Measurements from ENCODE around the gene MNAT1.
A peak's percentile ranks its signal among the peaks of the same experiment; 100 is the strongest.

Gene MNAT1

DNA sequence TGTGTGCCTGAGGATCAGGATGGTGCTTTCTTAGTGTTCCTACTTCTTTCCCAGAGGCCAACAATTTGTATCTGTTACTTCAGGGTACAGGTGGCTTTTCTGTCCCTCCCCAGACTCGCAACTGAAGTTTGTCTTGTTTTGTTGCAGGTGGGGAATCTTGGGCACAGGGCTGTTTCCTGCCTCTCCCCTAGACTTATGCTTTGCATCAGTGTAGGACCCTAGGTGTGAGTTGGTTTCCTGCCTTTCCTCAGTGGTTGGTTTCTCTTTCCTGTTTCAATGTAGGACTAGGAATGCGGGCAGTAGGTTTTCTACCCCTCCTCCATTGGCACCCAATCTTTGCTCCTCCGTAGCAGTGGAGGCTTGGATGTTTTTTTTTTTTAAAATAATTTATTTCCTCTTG is 159.3 kb downstream of the MNAT1 start:
- Histone ChIP-seq H3K27me3 (ENCODE audit: insufficient read depth, low read length, poor library complexity) (no peaks in the 10 kb centered on the region), H3K9me3 (ENCODE audit: insufficient read depth, low read length, severe bottlenecking) (no peaks in the 10 kb centered on the region), H3K4me1 (ENCODE audit: insufficient read depth, low read length) (peaks cover 22% of the 10 kb centered on the region), H3K9ac (ENCODE audit: low read depth, low read length) (peak overlapping the region; percentile 31; the same call in 1 of the 2 replicates), H2AFZ (ENCODE audit: low read depth, low read length) (peak overlapping the region; percentile 14; the same call in 1 of the 2 replicates), H4K20me1 (ENCODE audit: insufficient read depth, low read length) (no peaks in the 10 kb centered on the region), H3K36me3 (ENCODE audit: insufficient read depth, low read length) (no peaks in the 10 kb centered on the region), H3K4me2 (ENCODE audit: insufficient read depth, low read length) (peak overlapping the region; percentile 51), H3K27ac (ENCODE audit: low read length) (peak overlapping the region; percentile 75), H3K79me2 (ENCODE audit: insufficient read depth, low read length) (peaks cover 3% of the 10 kb centered on the region; the same call in 1 of the 2 replicates), H3K4me3 (ENCODE audit: low read depth in 1 of 2, low read length in 2 of 2) (peak overlapping the region in 1 of 2 experiments; percentile 10; a peak in 1 of 4 replicates)
- ATAC-seq (ENCODE audit: insufficient read depth, low read depth) (peak; percentile 98), DNase-seq (peak; percentile 67)
- TF ChIP-seq EZH2 (IDR thresholded peaks at IDR 0.05; ENCODE audit: borderline replicate concordance, low read depth, low read length, severe bottlenecking) = no peak
- TF ChIP-seq, protein P1, sequence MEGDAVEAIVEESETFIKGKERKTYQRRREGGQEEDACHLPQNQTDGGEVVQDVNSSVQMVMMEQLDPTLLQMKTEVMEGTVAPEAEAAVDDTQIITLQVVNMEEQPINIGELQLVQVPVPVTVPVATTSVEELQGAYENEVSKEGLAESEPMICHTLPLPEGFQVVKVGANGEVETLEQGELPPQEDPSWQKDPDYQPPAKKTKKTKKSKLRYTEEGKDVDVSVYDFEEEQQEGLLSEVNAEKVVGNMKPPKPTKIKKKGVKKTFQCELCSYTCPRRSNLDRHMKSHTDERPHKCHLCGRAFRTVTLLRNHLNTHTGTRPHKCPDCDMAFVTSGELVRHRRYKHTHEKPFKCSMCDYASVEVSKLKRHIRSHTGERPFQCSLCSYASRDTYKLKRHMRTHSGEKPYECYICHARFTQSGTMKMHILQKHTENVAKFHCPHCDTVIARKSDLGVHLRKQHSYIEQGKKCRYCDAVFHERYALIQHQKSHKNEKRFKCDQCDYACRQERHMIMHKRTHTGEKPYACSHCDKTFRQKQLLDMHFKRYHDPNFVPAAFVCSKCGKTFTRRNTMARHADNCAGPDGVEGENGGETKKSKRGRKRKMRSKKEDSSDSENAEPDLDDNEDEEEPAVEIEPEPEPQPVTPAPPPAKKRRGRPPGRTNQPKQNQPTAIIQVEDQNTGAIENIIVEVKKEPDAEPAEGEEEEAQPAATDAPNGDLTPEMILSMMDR (IDR thresholded peaks at IDR 0.05; ENCODE audit: borderline replicate concordance, extremely low read depth, low read length, poor library complexity, severe bottlenecking) = no peak

DNA sequence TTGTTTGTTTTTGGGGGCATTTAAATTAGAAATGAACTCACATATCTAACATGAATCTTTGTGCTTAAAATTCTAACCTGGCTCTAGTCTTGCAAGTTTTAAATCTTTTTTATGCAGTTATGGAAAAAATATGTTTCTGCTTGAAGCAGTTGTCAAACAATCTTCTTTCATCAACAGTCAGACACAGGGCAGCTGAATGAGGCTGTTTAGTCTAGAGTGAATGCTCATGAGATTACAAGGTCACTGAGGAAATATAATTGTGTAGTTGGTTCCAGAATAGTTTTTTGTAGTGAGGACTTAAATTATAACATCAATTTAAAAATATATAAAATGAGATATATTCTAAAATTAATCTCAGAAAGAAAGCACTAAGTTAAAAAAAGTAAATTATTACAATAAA is 169.8 kb downstream of the MNAT1 start:
- no peaks in the 10 kb centered on the region for H3K27me3 ChIP-seq (ENCODE audit: insufficient read depth, low read length, poor library complexity)
- no peak for DNase-seq

DNA sequence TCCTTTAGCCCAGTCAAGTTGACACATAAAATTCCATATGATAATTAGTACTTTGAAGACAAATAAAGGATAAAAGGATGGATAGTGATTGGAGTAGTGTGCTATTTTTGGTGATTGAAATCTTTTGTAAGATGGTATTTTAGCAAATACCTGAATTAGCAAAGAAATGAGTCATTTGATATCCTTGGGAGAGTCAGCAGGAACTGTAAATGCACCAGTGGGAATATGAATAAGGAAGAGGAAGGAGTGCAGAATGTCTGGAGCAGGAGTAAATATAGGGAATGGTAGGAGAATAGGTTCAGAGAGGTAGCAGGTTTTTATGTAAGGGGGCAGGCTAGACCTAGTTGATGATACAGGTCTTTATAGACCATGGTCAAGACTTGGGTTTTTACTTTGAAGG is 171.4 kb downstream of the MNAT1 start:
- H3K27ac ChIP-seq (ENCODE audit: low read length) = no peak overlapping the region
- ATAC-seq (ENCODE audit: insufficient read depth, low read depth) (no peak), DNase-seq (no peak)
- H3K4me1 ChIP-seq (ENCODE audit: insufficient read depth, low read length) = no peaks in the 10 kb centered on the region
- no peaks in the 10 kb centered on the region for H4K20me1 ChIP-seq (ENCODE audit: insufficient read depth, low read length)
- no peaks in the 10 kb centered on the region for H3K9me3 ChIP-seq (ENCODE audit: insufficient read depth, low read length, severe bottlenecking)
- H3K27me3 ChIP-seq (ENCODE audit: insufficient read depth, low read length, poor library complexity) = no peaks in the 10 kb centered on the region
- no peaks in the 10 kb centered on the region for H3K79me2 ChIP-seq (ENCODE audit: insufficient read depth, low read length)
- no peak overlapping the region for H2AFZ ChIP-seq (ENCODE audit: low read depth, low read length)
- TF ChIP-seq EZH2 (IDR thresholded peaks at IDR 0.05; ENCODE audit: borderline replicate concordance, low read depth, low read length, severe bottlenecking) = no peak
- TF ChIP-seq, protein P1 (IDR thresholded peaks at IDR 0.05; ENCODE audit: borderline replicate concordance, extremely low read depth, low read length, poor library complexity, severe bottlenecking) = no peak
- H3K9ac ChIP-seq (ENCODE audit: low read depth, low read length) = no peak overlapping the region
- H3K36me3 ChIP-seq (ENCODE audit: insufficient read depth, low read length) = no peaks in the 10 kb centered on the region
- no peak overlapping the region for H3K4me2 ChIP-seq (ENCODE audit: insufficient read depth, low read length)
- no peak overlapping the region for H3K4me3 ChIP-seq (ENCODE audit: low read depth in 1 of 2, low read length in 2 of 2)

More for the DNA sequence above, 169.8 kb downstream of the MNAT1 start:
- no peak for TF ChIP-seq EZH2 (IDR thresholded peaks at IDR 0.05; ENCODE audit: borderline replicate concordance, low read depth, low read length, severe bottlenecking)
- TF ChIP-seq, protein P1 (IDR thresholded peaks at IDR 0.05; ENCODE audit: borderline replicate concordance, extremely low read depth, low read length, poor library complexity, severe bottlenecking) = no peak
- no peak for ATAC-seq (ENCODE audit: insufficient read depth, low read depth)
- Histone ChIP-seq H3K79me2 (ENCODE audit: insufficient read depth, low read length) (no peaks in the 10 kb centered on the region), H3K9me3 (ENCODE audit: insufficient read depth, low read length, severe bottlenecking) (no peaks in the 10 kb centered on the region), H3K36me3 (ENCODE audit: insufficient read depth, low read length) (no peaks in the 10 kb centered on the region), H3K4me2 (ENCODE audit: insufficient read depth, low read length) (no peak overlapping the region), H3K27ac (ENCODE audit: low read length) (no peak overlapping the region), H4K20me1 (ENCODE audit: insufficient read depth, low read length) (no peaks in the 10 kb centered on the region), H3K4me3 (ENCODE audit: low read depth in 1 of 2, low read length in 2 of 2) (no peak overlapping the region), H2AFZ (ENCODE audit: low read depth, low read length) (no peak overlapping the region), H3K4me1 (ENCODE audit: insufficient read depth, low read length) (no peaks in the 10 kb centered on the region), H3K9ac (ENCODE audit: low read depth, low read length) (no peak overlapping the region)

DNA sequence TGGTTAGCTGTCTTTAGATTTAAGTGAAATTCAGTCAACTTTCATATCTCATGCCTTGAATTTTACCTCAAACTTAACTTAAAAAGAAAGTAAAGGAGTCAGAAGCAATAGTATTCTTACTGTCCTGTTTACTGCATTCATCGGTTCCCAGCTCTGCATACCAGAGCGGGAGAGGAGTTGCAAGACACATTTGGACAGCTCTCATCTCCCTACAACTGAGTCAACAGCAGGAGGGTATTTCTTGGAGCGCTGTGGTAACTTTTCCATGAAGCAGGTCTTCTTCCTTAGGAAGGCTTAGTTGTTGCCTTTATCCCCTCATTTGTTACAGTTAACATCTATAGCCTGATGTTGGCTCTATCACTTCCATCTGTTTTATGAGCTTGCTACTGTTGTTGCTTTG is 181.2 kb downstream of the MNAT1 start:
- no peak for DNase-seq
- no peaks in the 10 kb centered on the region for H3K4me1 ChIP-seq (ENCODE audit: insufficient read depth, low read length)
- ATAC-seq (ENCODE audit: insufficient read depth, low read depth) = no peak
- no peak overlapping the region for H3K4me2 ChIP-seq (ENCODE audit: insufficient read depth, low read length)
- no peak overlapping the region for H3K4me3 ChIP-seq (ENCODE audit: low read depth in 1 of 2, low read length in 2 of 2)
- H2AFZ ChIP-seq (ENCODE audit: low read depth, low read length) = no peak overlapping the region
- no peak overlapping the region for H3K9ac ChIP-seq (ENCODE audit: low read depth, low read length)
- H3K36me3 ChIP-seq (ENCODE audit: insufficient read depth, low read length) = no peaks in the 10 kb centered on the region
- H3K9me3 ChIP-seq (ENCODE audit: insufficient read depth, low read length, severe bottlenecking) = no peaks in the 10 kb centered on the region
- no peaks in the 10 kb centered on the region for H4K20me1 ChIP-seq (ENCODE audit: insufficient read depth, low read length)
- H3K79me2 ChIP-seq (ENCODE audit: insufficient read depth, low read length) = no peaks in the 10 kb centered on the region
- TF ChIP-seq, protein P1 (IDR thresholded peaks at IDR 0.05; ENCODE audit: borderline replicate concordance, extremely low read depth, low read length, poor library complexity, severe bottlenecking) = no peak
- TF ChIP-seq EZH2 (IDR thresholded peaks at IDR 0.05; ENCODE audit: borderline replicate concordance, low read depth, low read length, severe bottlenecking) = no peak
- H3K27ac ChIP-seq (ENCODE audit: low read length) = no peak overlapping the region
- no peaks in the 10 kb centered on the region for H3K27me3 ChIP-seq (ENCODE audit: insufficient read depth, low read length, poor library complexity)
